ENCODE data around the gene HAUS7.

GRCh38 chrX:153445856-153446635 is 24.3 kb downstream of the HAUS7 start, which contains the start of gene TREX2:
- TF ChIP-seq CTCF (IDR thresholded peaks at IDR 0.05; ENCODE audit: low read depth, low read length, poor library complexity, severe bottlenecking) = no peak
- no peak for TF ChIP-seq EZH2phosphoT487 (IDR thresholded peaks at IDR 0.05; ENCODE audit: borderline replicate concordance, low read length)
